ENCODE results near the gene CCDC34. TPM values are rescaled to one million over a fixed set of nuclear protein-coding genes. Genes with fewer than 3 reads are reported as not detected.

Gene CCDC34
- total RNA-seq, 1 experiment from 2014 or later: 15.3 TPM

GRCh38 chr11:27291954-27292636 is 70.9 kb downstream of the CCDC34 start:
- DNase-seq (ENCODE audit: low read depth): peak; percentile 37

- peak; percentile 25 for DNase-seq (ENCODE audit: low read depth)
Measured at GRCh38 chr11:27291302-27291889, 71.6 kb downstream of the CCDC34 start.

GRCh38 chr11:27290261-27291050 is 72.6 kb downstream of the CCDC34 start:
- DNase-seq (ENCODE audit: low read depth): no peak

Other genes with a start within 250 kb of the CCDC34 start
- 28.0 and 45.2 TPM in 2 replicates for gene LGR4, start 109.6 kb upstream of the CCDC34 start, total RNA-seq (2014; rRNA removed; shearing (Covaris generic))
- 57.9 and 68.4 TPM in 2 replicates for gene LIN7C, start 143.6 kb upstream of the CCDC34 start, total RNA-seq (2014; rRNA removed; shearing (Covaris generic))

All from M059J (cell line).